ENCODE data around the gene ZIC1.

DNA sequence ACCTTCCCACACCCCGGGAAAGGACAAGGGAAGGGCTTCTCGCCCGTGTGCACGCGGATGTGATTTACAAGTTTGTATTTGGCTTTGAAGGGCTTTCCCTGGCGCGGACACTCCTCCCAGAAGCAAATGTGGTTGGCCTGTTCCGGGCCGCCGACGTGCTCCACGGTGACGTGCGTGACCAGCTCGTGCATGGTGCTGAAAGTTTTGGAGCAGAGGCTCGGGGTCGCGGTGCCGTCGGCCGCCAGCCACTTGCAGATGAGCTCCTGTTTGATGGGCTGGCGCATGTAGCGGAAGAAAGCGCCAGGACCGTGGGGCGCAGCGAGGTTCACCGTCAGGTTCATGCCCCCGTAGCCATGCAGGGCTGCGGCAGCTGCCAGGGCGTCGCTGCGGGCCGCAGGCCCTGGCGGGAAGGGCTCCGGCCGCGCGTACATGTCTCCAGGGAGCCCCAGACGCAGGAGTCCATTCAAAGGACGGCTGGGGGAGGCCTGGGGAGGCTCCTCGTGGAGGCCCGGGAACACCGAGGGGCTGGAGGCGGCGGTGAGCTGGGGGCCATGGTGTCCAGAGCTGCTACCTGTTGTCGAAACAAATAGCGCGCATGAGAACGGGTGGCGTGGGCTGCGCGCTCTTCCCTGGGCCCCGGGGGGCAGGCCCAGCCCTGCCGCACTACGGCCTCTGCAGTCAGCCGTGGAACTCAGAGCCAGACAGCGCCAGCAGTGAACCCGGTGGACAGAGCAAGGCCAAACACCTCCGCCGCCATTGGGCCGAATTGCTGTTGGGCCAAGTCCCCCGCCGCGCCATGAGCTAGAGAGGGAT lies 13.1 kb upstream of the ZIC1 start:
- TF ChIP-seq EZH2 (IDR thresholded peaks at IDR 0.05; ENCODE audit: insufficient read depth, poor library complexity, severe bottlenecking) = no peak
- TF ChIP-seq EZH2phosphoT487 (IDR thresholded peaks at IDR 0.05; ENCODE audit: insufficient read depth, low read depth) = no peak
